GM12892 (cell line): ENCODE data around the gene TMEM247.

Experiments
- POLR2A ChIP-seq: IDR thresholded peaks from 2 replicates; pipeline ENCODE4 v1.6.1; 2011; ENCODE audit warnings: low read depth, low read length, control low read depth
- POLR2AphosphoS5 ChIP-seq: IDR thresholded peaks from 2 replicates; pipeline ENCODE4 v1.6.1; 2011; ENCODE audit warnings: low read depth, low read length, control low read depth
- TAF1 ChIP-seq: IDR thresholded peaks from 2 replicates; pipeline ENCODE4 v1.6.1; 2011; ENCODE audit warnings: low read depth, mild to moderate bottlenecking, control low read depth, low read length, borderline replicate concordance

- TF ChIP-seq POLR2AphosphoS5 (no peak), POLR2A (no peak), TAF1 (no peak)
Measured at GRCh38 chr2:46438794-46439193, 40.6 kb upstream of the TMEM247 start.
